ENCODE measurements around the gene SFXN4.
A peak's percentile ranks its signal among the peaks of the same experiment; 100 is the strongest.

Gene SFXN4

DNA sequence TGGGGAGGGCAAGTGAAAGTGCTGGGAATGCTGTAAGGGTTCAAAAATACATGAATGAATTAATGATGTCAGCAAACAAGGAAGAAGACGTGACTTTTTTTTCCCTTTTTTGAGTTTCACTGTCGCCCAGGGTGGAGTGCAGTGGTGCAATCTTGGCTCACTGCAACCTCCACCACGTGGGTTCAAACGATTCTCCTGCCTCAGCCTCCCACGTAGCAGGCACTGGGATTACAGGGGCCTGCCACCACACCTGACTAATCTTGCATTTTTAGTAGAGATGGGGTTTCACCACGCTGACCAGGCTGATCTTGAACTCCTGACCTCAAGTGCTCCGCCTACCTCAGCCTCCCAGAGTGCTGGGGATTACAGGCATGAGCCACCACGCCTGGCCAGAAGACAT is 31.6 kb downstream of the SFXN4 start:
- no peaks in the 10 kb centered on the region for H3K27me3 ChIP-seq (ENCODE audit: insufficient read depth, low read length, poor library complexity, severe bottlenecking)
- H4K20me1 ChIP-seq (ENCODE audit: insufficient read depth, low read length, poor library complexity, severe bottlenecking) = no peaks in the 10 kb centered on the region
- H3K4me3 ChIP-seq (ENCODE audit: low read length, poor library complexity, severe bottlenecking) = no peak overlapping the region
- no peaks in the 10 kb centered on the region for H3K79me2 ChIP-seq (ENCODE audit: insufficient read depth, low read length)
- no peak overlapping the region for H3K4me2 ChIP-seq (ENCODE audit: low read depth, low read length, poor library complexity, severe bottlenecking)
- TF ChIP-seq EZH2phosphoT487 (IDR thresholded peaks at IDR 0.05; ENCODE audit: borderline replicate concordance) = no peak
- TF ChIP-seq, protein P1, sequence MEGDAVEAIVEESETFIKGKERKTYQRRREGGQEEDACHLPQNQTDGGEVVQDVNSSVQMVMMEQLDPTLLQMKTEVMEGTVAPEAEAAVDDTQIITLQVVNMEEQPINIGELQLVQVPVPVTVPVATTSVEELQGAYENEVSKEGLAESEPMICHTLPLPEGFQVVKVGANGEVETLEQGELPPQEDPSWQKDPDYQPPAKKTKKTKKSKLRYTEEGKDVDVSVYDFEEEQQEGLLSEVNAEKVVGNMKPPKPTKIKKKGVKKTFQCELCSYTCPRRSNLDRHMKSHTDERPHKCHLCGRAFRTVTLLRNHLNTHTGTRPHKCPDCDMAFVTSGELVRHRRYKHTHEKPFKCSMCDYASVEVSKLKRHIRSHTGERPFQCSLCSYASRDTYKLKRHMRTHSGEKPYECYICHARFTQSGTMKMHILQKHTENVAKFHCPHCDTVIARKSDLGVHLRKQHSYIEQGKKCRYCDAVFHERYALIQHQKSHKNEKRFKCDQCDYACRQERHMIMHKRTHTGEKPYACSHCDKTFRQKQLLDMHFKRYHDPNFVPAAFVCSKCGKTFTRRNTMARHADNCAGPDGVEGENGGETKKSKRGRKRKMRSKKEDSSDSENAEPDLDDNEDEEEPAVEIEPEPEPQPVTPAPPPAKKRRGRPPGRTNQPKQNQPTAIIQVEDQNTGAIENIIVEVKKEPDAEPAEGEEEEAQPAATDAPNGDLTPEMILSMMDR (conservative IDR thresholded peaks at IDR 0.05; ENCODE audit: low read length) = no peak
- peaks cover 29% of the 10 kb centered on the region for H3K4me1 ChIP-seq (ENCODE audit: insufficient read depth, low read length, poor library complexity, severe bottlenecking)
- H3K9me2 ChIP-seq (replicated peaks; ENCODE audit: low read depth, low read length) = no peaks in the 10 kb centered on the region
- H3K9ac ChIP-seq (ENCODE audit: low read depth, low read length, poor library complexity, severe bottlenecking) = no peak overlapping the region
- H3F3A ChIP-seq (ENCODE audit: low read depth) = no peaks in the 10 kb centered on the region; the same call in 1 of the 2 replicates
- H3K36me3 ChIP-seq (ENCODE audit: insufficient read depth, low read length) = peaks cover 10% of the 10 kb centered on the region; the same call in 1 of the 2 replicates
- no peak overlapping the region for H2AFZ ChIP-seq (ENCODE audit: low read length)
- H3K9me3 ChIP-seq (ENCODE audit: insufficient read depth, low read depth, low read length) = no peaks in the 10 kb centered on the region

DNA sequence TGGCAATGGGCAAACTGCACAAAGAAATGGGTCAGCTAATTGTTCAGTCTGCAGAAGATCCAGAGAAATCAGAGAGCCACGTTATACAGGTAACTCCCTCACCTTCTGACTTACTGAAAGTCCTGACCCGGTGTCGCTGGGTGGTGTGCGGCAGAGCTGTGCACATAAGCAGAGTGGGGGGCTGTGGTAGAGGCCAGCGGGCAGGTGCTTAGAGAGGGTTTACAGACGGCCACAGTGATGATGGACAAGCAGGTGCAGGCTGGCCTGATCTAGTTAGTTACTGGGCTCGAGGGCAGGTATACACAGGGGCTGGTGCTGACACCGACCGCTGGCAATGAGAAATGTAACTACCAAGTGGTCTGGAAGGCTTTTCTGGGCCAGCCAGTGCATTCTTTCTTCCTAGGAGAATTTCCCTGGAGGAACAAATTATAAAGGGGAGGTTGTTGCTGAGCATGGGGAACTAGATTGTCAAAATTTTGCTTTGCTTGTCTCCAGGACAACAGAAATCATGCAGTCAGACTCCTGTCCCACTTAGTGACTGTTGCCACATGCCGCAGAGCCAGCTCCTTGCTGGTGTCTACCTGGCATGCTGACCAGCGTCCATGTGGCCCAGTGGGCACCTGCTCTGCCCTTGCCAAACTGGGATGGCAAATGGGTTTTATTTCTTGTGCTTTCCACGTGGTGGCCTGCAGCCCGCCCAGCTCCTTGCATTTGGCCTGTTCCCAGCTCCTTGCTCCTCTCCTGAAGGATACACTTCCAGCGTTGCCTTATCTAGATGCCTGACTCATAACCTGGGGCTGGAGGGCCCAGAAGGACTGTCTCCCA is 32.8 kb downstream of the SFXN4 start:
- peak overlapping the region; percentile 82 for H3K9ac ChIP-seq (ENCODE audit: low read depth, low read length, poor library complexity, severe bottlenecking)
- H3K9me2 ChIP-seq (replicated peaks; ENCODE audit: low read depth, low read length) = no peaks in the 10 kb centered on the region
- TF ChIP-seq, protein P1 (conservative IDR thresholded peaks at IDR 0.05; ENCODE audit: low read length) = no peak
- peak overlapping the region; percentile 93 for H3K4me3 ChIP-seq (ENCODE audit: low read length, poor library complexity, severe bottlenecking)
- no peaks in the 10 kb centered on the region for H3K79me2 ChIP-seq (ENCODE audit: insufficient read depth, low read length)
- peaks cover 10% of the 10 kb centered on the region; the same call in 1 of the 2 replicates for H3K36me3 ChIP-seq (ENCODE audit: insufficient read depth, low read length)
- H3F3A ChIP-seq (ENCODE audit: low read depth) = no peaks in the 10 kb centered on the region; the same call in 1 of the 2 replicates
- no peak overlapping the region for H2AFZ ChIP-seq (ENCODE audit: low read length)
- no peaks in the 10 kb centered on the region for H3K27me3 ChIP-seq (ENCODE audit: insufficient read depth, low read length, poor library complexity, severe bottlenecking)
- peak overlapping the region; percentile 96 for H3K4me2 ChIP-seq (ENCODE audit: low read depth, low read length, poor library complexity, severe bottlenecking)
- H3K9me3 ChIP-seq (ENCODE audit: insufficient read depth, low read depth, low read length) = no peaks in the 10 kb centered on the region
- peaks cover 29% of the 10 kb centered on the region for H3K4me1 ChIP-seq (ENCODE audit: insufficient read depth, low read length, poor library complexity, severe bottlenecking)
- H4K20me1 ChIP-seq (ENCODE audit: insufficient read depth, low read length, poor library complexity, severe bottlenecking) = no peaks in the 10 kb centered on the region

DNA sequence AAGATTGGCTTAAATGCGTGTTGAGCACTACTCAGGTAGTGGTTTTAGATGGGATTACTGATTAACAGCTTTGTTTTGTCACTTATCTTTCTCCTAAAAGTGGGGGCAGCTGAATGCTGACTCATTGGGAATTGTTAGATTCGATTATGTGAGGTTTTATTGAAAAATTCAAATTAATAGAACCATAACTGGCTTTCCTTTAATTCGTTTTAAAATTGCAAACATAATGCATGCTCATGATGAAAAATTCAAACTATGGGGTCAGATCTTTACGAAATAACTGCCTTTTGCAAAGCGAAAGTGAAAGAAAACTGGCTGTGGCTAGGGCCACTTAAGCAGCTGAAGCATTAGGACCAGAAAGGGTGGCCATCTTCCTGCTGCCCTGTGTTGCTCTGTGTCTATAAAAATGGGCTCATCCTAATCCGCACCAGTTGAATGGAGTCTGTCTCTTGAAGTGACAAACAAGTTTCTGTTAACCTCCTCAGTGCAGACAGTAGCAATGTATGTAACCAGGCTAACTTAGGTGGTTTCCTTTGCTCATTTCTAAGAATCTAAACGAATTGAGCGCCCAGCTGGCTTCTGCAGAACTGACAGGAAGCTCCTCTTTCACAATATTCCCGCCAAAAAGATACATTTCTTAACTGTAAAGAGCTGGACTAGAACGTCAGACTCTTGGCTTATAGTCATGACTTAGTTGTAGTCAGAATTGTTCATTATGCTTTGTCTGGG is 33.8 kb downstream of the SFXN4 start:
- Histone ChIP-seq H3K9me3 (ENCODE audit: insufficient read depth, low read depth, low read length) (no peaks in the 10 kb centered on the region), H3K4me1 (ENCODE audit: insufficient read depth, low read length, poor library complexity, severe bottlenecking) (peaks cover 29% of the 10 kb centered on the region), H2AFZ (ENCODE audit: low read length) (peak overlapping the region; percentile 90), H3K4me3 (ENCODE audit: low read length, poor library complexity, severe bottlenecking) (peak overlapping the region; percentile 93), H3K79me2 (ENCODE audit: insufficient read depth, low read length) (no peaks in the 10 kb centered on the region), H3F3A (ENCODE audit: low read depth) (no peaks in the 10 kb centered on the region; the same call in 1 of the 2 replicates), H3K27me3 (ENCODE audit: insufficient read depth, low read length, poor library complexity, severe bottlenecking) (no peaks in the 10 kb centered on the region), H4K20me1 (ENCODE audit: insufficient read depth, low read length, poor library complexity, severe bottlenecking) (no peaks in the 10 kb centered on the region), H3K4me2 (ENCODE audit: low read depth, low read length, poor library complexity, severe bottlenecking) (peak overlapping the region; percentile 96), H3K9me2 (replicated peaks; ENCODE audit: low read depth, low read length) (no peaks in the 10 kb centered on the region), H3K9ac (ENCODE audit: low read depth, low read length, poor library complexity, severe bottlenecking) (peak overlapping the region; percentile 82), H3K36me3 (ENCODE audit: insufficient read depth, low read length) (peaks cover 10% of the 10 kb centered on the region; the same call in 1 of the 2 replicates)
- no peak for TF ChIP-seq EZH2phosphoT487 (IDR thresholded peaks at IDR 0.05; ENCODE audit: borderline replicate concordance)
- TF ChIP-seq, protein P1 (conservative IDR thresholded peaks at IDR 0.05; ENCODE audit: low read length) = no peak

All from Loucy (cell line).